Astrocyte (in vitro differentiated cells and primary cell): ENCODE measurements around the gene C19orf12.

ENCODE experiments used
- CTCF ChIP-seq: IDR thresholded peaks from 2 replicates; pipeline ENCODE4 v1.5.1; 2011; ENCODE audit warnings: low read depth, mild to moderate bottlenecking, inconsistent platforms, low read length, moderate library complexity; ENCODE audit not compliant: insufficient read depth
- EZH2 ChIP-seq: IDR thresholded peaks from 2 replicates; pipeline ENCODE4 v1.6.1; 2012; ENCODE audit warnings: mild to moderate bottlenecking, low read length, inconsistent platforms; ENCODE audit not compliant: insufficient read depth

- TF ChIP-seq CTCF (no peak), EZH2 (no peak)
Observed at GRCh38 chr19:29706635-29707034, 8.4 kb downstream of the C19orf12 start.
